ENCODE results near the gene TOR2A.
"Not testable (repeated sequence)": the region's sequence is repeated elsewhere in the genome, so short reads cannot be mapped to it uniquely, and the experiment has no call there.

Gene TOR2A

DNA sequence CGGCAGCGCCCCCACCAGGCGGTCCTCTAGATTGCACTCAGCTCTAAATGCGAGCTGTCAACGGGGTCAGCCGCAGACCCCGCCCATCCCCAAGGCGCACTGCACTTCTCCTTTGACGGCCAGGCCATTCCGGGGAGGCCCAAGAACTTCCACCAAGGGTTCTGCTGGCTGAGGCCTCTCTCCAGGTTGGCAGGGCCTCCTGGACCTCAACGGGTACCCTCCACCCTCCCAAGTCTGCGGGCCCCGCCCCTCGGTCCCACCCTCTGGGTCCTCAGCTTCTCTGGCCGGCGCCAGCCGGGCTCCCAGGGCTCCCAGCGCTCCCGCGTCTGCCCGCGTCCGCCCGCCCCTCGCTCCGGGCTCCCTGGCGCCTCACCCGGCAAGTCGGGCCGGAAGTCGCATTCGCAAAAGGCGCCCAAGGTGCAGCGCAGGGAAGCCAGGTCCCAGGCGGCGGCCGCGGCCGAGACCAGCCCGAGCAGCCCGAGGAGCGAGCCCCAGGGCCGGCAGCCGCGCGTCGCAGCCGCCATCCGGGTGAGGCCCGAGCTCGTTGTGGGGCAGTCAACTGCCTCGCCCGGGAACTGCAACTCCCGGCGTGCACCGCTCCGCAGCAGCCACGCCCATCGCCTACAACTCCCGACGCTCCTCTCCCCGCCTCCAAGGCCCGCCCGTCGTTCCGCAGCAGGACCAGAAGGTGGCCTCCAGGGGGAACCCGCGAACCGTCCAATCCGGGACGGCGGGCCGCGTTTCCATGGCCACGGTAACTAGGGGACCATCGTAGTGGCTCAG is at the start of gene TOR2A:
Gene TOR2A, minus strand, starts transcription at position 548 of the 783 bp plus-strand sequence. Its CDS starts 24 bp downstream, at position 524.
- Mint-ChIP-seq H3K4me3 (peak within 1 kb of the TSS; percentile 89), H3K27ac (peak within 1 kb of the TSS; percentile 89), H3K4me1 (peaks cover 13% of the 10 kb centered on the region), H3K27me3 (no peaks in the 10 kb centered on the region), H3K9me3 (no peaks in the 10 kb centered on the region), H3K36me3 (no peaks in the 10 kb centered on the region)

DNA sequence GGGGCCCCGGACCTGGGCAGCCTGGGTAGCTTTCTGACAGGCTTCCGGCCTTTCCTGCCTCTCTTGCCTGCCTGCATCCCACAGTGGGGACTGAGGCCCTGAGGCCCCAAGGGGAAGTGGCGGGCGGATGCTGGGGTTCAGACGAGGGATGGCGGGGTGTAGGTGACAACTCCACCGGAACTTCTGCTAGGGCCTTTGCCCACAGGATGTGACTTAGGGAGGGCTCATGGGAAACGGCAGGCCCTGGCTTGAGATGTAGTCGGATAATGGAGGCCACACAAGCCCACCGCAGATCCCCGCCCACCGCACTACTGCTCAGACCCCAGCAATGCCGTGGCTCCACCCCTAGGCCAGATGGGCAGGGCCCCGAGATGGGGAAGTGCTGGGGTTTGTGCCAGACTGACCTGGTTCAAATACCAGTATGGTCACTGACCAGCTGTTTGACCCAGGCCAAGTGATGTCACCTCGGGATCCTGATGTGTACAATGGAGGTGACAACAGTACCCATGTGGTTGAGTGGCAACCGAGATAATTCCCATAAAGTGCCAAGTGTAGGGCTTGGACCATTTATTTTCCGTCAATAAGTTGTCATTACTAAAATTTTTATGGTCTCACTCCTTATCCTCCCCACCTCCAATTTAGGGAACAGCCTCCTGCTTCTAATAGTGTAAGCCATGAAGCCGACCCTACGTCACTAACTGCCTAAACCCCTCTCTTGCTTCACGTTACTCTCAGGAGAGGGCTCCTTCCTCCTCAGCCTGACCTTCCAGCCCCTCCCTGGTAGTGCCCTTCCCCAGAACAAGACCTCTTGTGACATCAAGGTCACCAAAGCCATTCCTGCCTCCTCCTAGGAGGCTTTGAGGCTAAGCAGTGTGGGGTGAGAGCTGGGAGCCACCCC is 48.3 kb upstream of the TOR2A start:
- Mint-ChIP-seq H3K36me3 (peaks cover 1% of the 10 kb centered on the region), H3K4me3 (peak overlapping the region; percentile 38), H3K9me3 (no peaks in the 10 kb centered on the region), H3K4me1 (peaks cover 67% of the 10 kb centered on the region), H3K27me3 (no peaks in the 10 kb centered on the region), H3K27ac (peak overlapping the region; percentile 97)

DNA sequence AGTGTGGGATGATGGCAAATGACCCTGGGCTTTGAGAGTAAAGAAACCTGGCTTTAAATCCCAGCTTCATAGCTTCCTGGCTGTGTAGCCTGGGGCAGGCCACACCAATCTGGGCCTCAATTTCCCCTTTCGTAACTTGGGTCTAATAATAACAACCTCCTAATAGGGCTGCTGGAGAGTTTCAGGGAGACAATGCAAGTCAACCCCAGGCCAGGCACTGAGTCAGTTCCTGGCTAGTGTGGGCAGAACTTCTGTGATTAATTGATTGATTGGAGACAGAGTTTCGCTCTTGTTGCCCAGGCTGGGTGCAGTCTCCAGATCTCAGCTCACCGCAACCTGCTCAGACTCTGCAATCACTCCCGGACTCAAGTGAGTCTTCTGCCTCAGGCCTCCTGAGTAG is 46.7 kb upstream of the TOR2A start:
- Mint-ChIP-seq H3K27ac (peak overlapping the region; percentile 83), H3K27me3 (no peaks in the 10 kb centered on the region), H3K4me3 (peak overlapping the region; percentile 15), H3K4me1 (peaks cover 65% of the 10 kb centered on the region), H3K9me3 (no peaks in the 10 kb centered on the region), H3K36me3 (peaks cover 1% of the 10 kb centered on the region)

DNA sequence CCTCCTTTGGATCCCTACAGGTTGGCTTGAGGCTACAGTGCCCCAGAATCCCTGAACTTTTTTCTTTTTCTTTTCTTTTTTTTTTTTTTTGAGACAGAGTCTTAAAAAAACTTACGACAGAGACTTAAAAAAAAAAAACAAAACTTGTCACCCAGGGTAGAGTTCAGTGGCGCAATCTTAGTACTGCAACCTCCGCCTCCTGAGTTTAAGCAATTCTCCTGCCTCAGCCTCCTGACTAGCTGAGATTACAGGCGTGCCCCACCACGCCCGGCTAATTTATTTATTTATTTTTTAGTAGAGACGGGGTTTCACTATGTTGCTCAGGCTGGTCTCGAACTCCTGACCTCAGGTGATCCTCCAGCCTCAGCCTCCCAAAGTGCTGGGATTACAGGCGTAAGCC is 45.8 kb upstream of the TOR2A start:
- H3K27ac Mint-ChIP-seq = peak overlapping the region; percentile 17
- H3K4me1 Mint-ChIP-seq = peaks cover 69% of the 10 kb centered on the region
- H3K9me3 Mint-ChIP-seq, H3K4me3 Mint-ChIP-seq, H3K36me3 Mint-ChIP-seq, H3K27me3 Mint-ChIP-seq: not testable (repeated sequence)

DNA sequence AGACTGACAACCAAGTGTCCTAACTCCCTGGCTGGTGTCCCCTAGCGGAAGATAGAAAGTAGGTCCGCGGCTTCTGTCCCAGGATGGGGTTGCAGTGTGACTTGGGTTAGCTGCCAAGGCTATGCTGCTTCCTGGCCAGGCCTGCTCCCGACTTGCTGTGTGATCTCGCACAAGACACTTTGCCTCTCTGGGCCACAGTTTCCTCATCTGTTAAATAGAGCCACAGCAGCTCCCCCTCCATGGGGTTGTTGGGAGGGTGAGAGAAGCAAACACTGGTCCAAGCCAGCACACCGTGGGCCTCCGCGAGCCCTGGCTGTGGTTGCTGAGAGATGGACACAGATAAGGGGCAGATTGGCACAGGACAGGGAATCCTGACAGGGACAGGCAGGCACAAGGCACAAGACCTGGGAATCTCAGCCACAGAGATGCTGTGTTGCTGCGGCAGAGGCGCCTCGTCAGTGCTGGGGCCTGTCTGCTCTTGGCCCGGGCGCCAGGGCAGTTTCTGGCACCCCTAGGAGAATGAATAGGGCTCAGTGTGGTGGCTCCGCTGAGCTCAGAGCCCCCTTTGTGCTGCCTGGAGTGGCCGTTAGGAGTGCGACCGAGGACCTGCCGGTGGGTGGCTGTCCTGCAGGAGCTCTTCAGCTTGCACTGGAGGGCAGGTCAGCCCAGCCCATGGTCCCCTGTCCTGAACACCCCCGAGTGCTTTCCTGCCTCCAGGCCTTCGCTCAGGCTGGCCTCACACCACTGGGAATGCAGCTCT is 45.2 kb upstream of the TOR2A start:
- H3K36me3 Mint-ChIP-seq = no peaks in the 10 kb centered on the region
- no peaks in the 10 kb centered on the region for H3K27me3 Mint-ChIP-seq
- peaks cover 69% of the 10 kb centered on the region for H3K4me1 Mint-ChIP-seq
- H3K4me3 Mint-ChIP-seq = peak overlapping the region; percentile 23
- H3K9me3 Mint-ChIP-seq = no peaks in the 10 kb centered on the region
- H3K27ac Mint-ChIP-seq = peak overlapping the region; percentile 90

DNA sequence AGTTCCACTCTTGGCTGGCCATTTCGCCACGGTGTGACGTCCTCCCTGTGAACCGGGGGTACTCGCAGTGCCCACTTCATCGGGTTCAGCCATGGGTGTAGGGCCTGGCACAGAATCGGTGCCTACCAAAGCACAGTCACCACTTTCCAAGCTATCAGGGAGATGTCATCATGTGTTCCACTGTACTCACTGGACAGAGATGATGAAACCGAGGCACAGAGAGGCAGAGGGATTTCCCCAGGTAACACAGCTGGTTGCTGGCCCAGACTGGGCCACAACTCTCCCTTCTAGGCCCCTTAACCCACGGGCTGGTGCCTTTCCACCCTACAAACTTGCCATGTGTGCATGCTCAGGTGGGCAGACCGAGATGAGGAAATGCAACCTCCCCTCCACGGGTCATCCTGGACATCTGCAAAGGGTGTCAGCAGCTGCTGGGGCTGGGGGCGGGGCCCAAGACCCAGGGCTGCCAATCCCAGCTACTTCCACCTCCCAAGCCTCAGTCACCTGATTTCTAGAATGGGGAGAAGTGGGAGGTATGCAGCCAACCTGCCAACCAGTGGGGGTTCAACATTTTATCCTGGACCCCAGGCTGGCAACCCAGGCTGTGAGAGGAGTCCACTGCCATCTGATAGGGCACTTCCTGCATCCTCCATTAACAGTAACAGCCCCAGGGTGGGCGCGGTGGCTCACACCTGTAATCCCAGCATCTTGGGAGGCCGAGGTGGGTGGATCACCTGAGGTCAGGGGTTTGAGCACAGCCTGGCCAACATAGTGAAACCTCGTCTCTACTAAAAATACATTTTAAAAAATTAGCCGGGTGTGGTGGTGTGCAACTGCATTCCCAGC is 44.3 kb upstream of the TOR2A start:
- Mint-ChIP-seq H3K36me3 (no peaks in the 10 kb centered on the region), H3K4me1 (peaks cover 65% of the 10 kb centered on the region)

DNA sequence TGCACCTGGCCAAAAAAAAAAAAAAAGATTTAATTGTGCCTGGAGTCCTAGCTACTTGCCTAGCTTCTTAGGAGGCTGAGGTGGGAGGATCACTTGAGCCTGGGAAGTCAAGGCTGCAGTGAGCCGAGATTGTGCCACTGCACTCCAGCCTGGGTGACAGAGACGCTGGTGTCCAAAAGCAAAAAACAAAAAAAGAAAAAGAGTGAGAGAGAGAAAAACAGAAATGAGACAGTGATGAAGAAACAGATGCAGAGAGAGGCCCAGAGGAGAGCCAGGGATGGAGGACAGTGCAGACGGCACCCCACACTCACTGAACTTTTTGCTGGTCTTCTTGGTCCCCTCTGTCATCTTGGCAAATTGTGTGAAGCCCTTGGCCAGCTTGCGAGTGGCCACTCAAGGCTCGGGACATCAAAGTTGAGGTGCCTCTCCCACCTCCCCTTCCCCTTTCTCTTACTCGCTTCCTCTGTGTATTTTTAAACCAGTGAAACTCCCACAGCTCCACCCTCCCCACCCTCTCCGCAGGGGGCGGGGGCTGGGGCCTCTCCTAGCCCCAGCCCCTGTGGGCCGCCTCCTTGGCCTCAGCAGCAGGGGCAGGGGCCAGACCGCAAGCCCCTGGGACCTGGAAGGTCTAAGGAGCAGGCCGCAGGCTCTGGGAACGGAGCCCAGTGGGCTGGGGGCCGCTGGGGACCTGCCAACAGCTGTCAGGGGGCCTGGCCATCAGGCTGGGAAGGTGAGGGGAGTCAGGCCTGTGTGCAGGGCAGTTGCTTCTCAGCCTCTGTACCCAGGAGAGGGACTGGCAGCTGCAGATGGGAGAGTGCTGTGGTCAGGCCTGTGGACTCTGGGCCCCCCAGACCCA is 43.4 kb upstream of the TOR2A start, which contains the start of gene SH2D3C:
Gene SH2D3C, minus strand, starts transcription at position 387 of the 856 bp plus-strand sequence. Its CDS starts 39 bp downstream, at position 348.
- Mint-ChIP-seq H3K27ac (peak within 1 kb of the TSS; percentile 99), H3K9me3 (no peaks in the 10 kb centered on the region), H3K4me1 (peaks cover 62% of the 10 kb centered on the region), H3K4me3 (peak within 1 kb of the TSS; percentile 99), H3K27me3 (no peaks in the 10 kb centered on the region), H3K36me3 (no peaks in the 10 kb centered on the region)

More for the DNA sequence above, 44.3 kb upstream of the TOR2A start:
- Mint-ChIP-seq H3K4me3 (peak overlapping the region; percentile 99), H3K27ac (peak overlapping the region; percentile 99), H3K9me3 (no peaks in the 10 kb centered on the region), H3K27me3 (no peaks in the 10 kb centered on the region)

DNA sequence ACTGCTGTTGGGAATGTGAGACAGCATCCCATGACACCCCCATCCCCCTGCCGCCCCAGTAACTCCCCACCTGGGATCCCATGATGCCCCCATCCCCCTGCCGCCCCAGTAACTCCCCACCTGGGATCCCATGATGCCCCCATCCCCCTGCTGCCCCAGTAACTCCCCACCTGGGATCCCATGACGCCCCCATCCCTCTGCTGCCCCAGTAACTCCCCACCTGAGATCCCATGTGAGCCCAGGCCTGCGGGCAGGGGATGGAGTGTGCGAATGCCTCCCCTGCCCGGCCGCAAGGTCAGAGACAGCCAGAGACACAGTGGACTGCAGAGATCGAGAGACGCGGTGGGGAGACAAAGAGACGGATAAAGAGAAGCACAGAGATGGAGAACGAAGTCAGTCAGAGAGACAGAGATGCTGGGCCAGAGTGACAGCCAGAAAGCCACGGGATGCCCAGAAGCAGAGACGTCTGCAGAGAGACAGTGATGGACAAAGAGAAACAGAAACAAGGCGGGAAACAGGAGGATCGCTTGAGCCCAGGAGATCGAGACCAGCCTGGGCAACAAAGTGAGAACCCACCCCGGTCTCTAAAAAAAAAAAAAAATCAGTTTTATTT is 42.4 kb upstream of the TOR2A start:
- Mint-ChIP-seq H3K27ac (peak overlapping the region; percentile 99), H3K9me3 (no peaks in the 10 kb centered on the region), H3K36me3 (no peaks in the 10 kb centered on the region), H3K4me3 (peak overlapping the region; percentile 99), H3K4me1 (peaks cover 56% of the 10 kb centered on the region), H3K27me3 (no peaks in the 10 kb centered on the region)

DNA sequence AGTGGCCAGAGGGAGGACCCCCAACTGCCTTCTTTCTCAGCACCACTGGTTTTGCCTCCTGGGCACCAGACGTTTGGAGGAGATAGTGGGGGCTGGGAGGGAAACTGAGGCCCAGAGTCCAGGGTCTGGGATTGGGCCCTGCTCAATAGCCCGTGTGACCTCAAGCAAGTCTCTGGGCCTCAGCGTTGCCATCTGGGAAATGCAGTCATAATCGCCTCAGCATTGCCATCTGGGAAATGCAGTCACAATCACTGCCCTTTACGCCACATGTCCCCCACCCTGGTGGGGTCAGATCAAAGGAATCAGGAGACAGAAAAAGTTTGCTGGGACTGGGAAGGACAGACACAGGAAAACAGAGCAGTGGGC is 41.8 kb upstream of the TOR2A start:
- peak overlapping the region; percentile 96 for H3K27ac Mint-ChIP-seq
- H3K4me3 Mint-ChIP-seq = peak overlapping the region; percentile 99
- no peaks in the 10 kb centered on the region for H3K9me3 Mint-ChIP-seq
- H3K27me3 Mint-ChIP-seq = no peaks in the 10 kb centered on the region
- peaks cover 55% of the 10 kb centered on the region for H3K4me1 Mint-ChIP-seq
- no peaks in the 10 kb centered on the region for H3K36me3 Mint-ChIP-seq

DNA sequence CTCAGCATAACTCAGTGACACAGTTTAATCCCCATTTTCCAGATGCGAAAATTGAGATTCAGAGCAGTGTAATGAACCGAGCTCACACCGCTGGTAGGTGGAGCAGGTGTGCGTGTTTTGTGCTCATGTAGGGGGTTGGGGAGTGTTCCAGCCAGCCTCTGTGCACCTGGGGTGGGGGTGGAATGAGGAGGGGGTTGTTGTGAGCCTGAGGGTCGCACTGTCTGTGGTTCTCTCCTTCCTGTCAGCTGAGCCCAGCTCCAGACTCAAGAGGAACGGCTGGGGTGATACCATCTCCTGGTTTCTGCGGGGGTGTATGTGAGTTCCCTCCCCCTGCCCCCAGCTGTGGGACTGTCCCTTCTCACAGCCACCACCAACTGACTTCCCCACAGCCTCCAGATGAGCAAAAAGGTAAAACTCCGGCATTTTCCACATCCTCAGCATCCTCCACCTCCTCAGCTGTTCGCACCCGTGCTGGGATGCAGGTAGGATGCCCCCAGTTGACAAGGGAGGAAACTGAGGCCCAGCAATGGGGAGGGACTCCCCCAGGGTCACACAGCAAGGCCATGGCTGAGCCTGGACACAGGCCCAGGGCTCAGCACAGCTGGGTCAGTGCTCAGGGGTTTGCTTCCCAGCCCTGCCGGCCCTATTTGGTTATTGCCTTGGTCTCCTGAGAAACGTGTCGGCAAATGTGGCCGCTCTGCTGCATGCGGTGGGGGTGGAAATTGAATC is 41.3 kb upstream of the TOR2A start:
- Mint-ChIP-seq H3K4me3 (peak overlapping the region; percentile 99), H3K36me3 (no peaks in the 10 kb centered on the region), H3K27ac (peak overlapping the region; percentile 96), H3K27me3 (no peaks in the 10 kb centered on the region), H3K4me1 (peaks cover 55% of the 10 kb centered on the region), H3K9me3 (no peaks in the 10 kb centered on the region)

DNA sequence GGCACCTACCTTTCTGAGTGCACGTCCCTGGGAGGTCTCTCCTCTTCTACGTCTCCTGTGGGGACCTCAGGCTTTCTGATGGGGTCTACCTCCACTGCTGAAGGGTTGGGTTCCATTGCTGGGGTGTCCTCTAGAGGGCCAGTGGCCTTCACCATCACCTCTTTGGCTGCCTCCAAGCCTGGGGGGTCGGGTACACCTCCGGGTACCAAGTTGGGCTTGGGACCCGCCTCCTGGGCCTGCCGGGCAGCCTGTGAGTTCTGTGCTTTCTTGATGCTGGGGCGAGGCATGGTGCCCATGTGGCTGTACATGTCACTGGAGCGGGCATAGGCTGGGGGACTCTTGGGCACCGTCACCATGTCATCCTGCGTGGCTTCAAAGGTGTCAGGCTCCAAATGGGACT is 38.9 kb upstream of the TOR2A start:
- peaks cover 1% of the 10 kb centered on the region for H3K36me3 Mint-ChIP-seq
- no peaks in the 10 kb centered on the region for H3K9me3 Mint-ChIP-seq
- peaks cover 62% of the 10 kb centered on the region for H3K4me1 Mint-ChIP-seq
- H3K27me3 Mint-ChIP-seq = no peaks in the 10 kb centered on the region
- no peak overlapping the region for H3K4me3 Mint-ChIP-seq
- no peak overlapping the region for H3K27ac Mint-ChIP-seq

DNA sequence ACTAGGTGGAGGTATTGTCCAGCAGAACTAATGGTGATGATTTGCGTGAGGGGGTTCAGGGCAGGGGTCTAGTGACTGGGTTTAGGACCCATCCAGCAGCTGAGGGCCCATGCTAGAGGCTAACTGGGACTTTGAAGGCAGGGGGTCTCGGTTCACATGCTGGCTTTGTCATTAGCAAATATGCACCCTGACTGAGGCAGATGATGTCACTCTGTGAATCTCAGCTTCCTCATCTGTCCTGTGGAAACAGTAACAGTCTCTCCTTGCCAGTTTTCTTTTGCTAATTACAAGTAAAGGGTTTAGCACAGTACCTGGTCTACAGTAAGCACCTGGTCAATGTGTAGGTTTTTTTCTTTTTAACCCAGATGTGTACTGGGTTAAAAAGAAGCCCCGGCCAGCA is 38.2 kb upstream of the TOR2A start:
- H3K9me3 Mint-ChIP-seq = no peaks in the 10 kb centered on the region
- peaks cover 64% of the 10 kb centered on the region for H3K4me1 Mint-ChIP-seq
- peaks cover 2% of the 10 kb centered on the region for H3K36me3 Mint-ChIP-seq
- no peaks in the 10 kb centered on the region for H3K27me3 Mint-ChIP-seq
- peak overlapping the region; percentile 35 for H3K27ac Mint-ChIP-seq
- no peak overlapping the region for H3K4me3 Mint-ChIP-seq

DNA sequence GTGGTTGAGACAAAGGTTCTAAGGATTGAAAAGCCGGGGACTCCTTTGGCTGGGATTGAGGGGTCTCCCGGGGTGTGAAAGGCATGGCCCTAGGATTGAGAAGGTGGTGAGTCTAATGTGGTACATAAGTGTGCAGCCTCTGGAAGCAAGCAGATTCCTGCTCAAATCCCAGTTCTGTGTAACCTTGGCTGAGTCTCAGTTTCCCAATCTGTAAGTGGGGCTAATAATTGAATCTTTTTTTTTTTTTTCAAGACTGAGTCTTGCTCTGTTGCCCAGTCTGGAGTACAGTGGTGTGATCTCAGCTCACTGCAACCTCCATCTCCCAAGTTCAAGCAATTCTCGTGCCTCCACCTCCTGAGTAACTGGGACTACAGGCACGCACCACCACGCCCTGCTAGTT is 37.5 kb upstream of the TOR2A start:
- no peaks in the 10 kb centered on the region for H3K9me3 Mint-ChIP-seq
- H3K4me1 Mint-ChIP-seq = peaks cover 65% of the 10 kb centered on the region
- H3K27me3 Mint-ChIP-seq = no peaks in the 10 kb centered on the region
- peaks cover 2% of the 10 kb centered on the region for H3K36me3 Mint-ChIP-seq
- no peak overlapping the region for H3K27ac Mint-ChIP-seq
- H3K4me3 Mint-ChIP-seq = no peak overlapping the region
